GM12892 (cell line): ENCODE measurements around the gene NASP.

Experiments
- DNase-seq: peaks from one replicate; pipeline ENCODE4 v3.0.0; 2011; ENCODE audit not compliant: insufficient read length
- FAIRE-seq: peaks from 2 replicates; lab custom pipeline; 2011; peaks lifted over from hg19 to GRCh38; lab: Jason Lieb, UNC
- POLR2A ChIP-seq: IDR thresholded peaks from 2 replicates; pipeline ENCODE4 v1.6.1; 2011; ENCODE audit warnings: low read depth, low read length, control low read depth
- POLR2AphosphoS5 ChIP-seq: IDR thresholded peaks from 2 replicates; pipeline ENCODE4 v1.6.1; 2011; ENCODE audit warnings: low read depth, low read length, control low read depth
- TAF1 ChIP-seq: IDR thresholded peaks from 2 replicates; pipeline ENCODE4 v1.6.1; 2011; ENCODE audit warnings: low read depth, mild to moderate bottlenecking, control low read depth, low read length, borderline replicate concordance

NASP gene

GRCh38 chr1:45608175-45609156, 24.6 kb downstream of the NASP start:
- FAIRE-seq, result no peak
- TF ChIP-seq POLR2A (no peak), TAF1 (no peak), POLR2AphosphoS5 (no peak)
- no peak for DNase-seq

GRCh38 chr1:45610589-45611226, 26.9 kb downstream of the NASP start:
- TF ChIP-seq POLR2A, result peak; percentile 52; the same call in 1 of the 2 replicates
- TF ChIP-seq TAF1, result no peak
- TF ChIP-seq POLR2AphosphoS5, result peak; percentile 78
- no peak for FAIRE-seq
- no peak for DNase-seq

- DNase-seq, result no peak
- no peak for FAIRE-seq
- TF ChIP-seq TAF1, result no peak
- TF ChIP-seq POLR2AphosphoS5, result no peak; the same call in 1 of the 2 replicates
- TF ChIP-seq POLR2A, result no peak
Observed at GRCh38 chr1:45612941-45613579, 29.2 kb downstream of the NASP start.

DNA sequence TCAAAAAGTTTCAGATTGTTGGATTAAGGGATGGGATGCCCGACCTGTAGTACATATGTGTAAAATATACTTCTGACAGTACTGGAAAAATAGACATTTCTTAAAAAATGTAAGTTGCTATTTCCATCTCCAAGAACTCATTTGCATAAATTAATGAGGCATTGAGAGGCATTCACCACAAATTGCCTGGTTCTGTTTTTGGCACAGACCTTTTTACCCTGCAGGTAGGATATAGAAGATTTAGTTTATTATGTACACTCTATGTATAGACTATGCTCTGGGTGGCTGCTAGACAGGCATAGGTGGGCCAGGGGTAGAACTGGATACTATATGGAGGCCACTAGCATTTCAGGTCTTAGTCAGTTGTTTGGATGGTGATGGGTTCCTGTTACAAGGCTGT, 32.0 kb downstream of the NASP start:
- FAIRE-seq (no peak), DNase-seq (no peak)
- TF ChIP-seq POLR2A (no peak), POLR2AphosphoS5 (no peak), TAF1 (no peak)

DNA sequence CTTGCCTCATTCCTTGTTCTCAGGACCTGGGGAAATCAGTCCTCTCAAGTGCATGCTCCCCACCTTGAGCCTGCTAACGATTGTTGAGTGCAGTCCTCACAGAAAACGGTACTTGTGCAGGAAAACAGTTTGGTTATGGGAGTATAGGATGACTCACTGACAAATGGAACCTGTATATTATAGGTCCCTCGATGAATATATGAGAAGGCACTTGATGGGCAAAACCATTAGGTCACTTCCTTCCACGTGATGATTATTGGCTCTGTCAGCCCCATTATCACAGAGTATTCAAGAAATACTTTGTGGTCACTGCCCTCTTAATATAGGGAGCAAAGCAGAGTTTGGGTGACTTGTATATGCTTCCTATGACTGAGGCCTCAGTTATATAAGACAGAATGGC, 33.8 kb downstream of the NASP start:
- FAIRE-seq (no peak), DNase-seq (no peak)
- no peak for TF ChIP-seq TAF1
- no peak; the same call in 1 of the 2 replicates for TF ChIP-seq POLR2AphosphoS5
- no peak for TF ChIP-seq POLR2A

- FAIRE-seq (no peak), DNase-seq (no peak)
- peak; percentile 79 for TF ChIP-seq POLR2AphosphoS5
- TF ChIP-seq POLR2A, result peak; percentile 53; the same call in 1 of the 2 replicates
- TF ChIP-seq TAF1, result no peak
Observed at GRCh38 chr1:45619149-45619921, 35.5 kb downstream of the NASP start.

GRCh38 chr1:45620588-45621500, 37.0 kb downstream of the NASP start:
- TF ChIP-seq POLR2AphosphoS5 (peak; percentile 19; the same call in 1 of the 2 replicates), POLR2A (no peak), TAF1 (no peak)
- FAIRE-seq (no peak), DNase-seq (peak; percentile 23)

- DNase-seq (peak; percentile 28), FAIRE-seq (no peak)
- TF ChIP-seq TAF1, result no peak
- TF ChIP-seq POLR2AphosphoS5, result no peak
Observed at GRCh38 chr1:45621501-45621836, 37.6 kb downstream of the NASP start.

- TF ChIP-seq POLR2A (no peak), POLR2AphosphoS5 (no peak), TAF1 (no peak)
- DNase-seq (no peak), FAIRE-seq (no peak)
Observed at GRCh38 chr1:45621895-45622523, 38.2 kb downstream of the NASP start.
